WTC11 (cell line): Measurements from ENCODE around the gene SMG7. TPM values are rescaled to one million over a fixed set of nuclear protein-coding genes. Genes with fewer than 3 reads are reported as not detected.
A peak's percentile ranks its signal among the peaks of the same experiment; 100 is the strongest.

Experiments used
- ATAC-seq: fragments of 200-7000 bp; cut with Tn5 transposase; 2 replicates; pipeline ENCODE4 v1.10.0; 2021; ENCODE audit warnings: mild to moderate bottlenecking, moderate library complexity
- Bru-seq: library from RNA; stranded (reverse); fragments of 400-500 nt; gene quantifications from one replicate; lab custom pipeline; 2021; lab: Mats Ljungman, UMichigan
- CTCF ChIA-PET: fragments of 300-600 bp; sonication (Branson Sonifier 250); formaldehyde crosslinking; loops from one replicate; lab custom pipeline; 2021; ENCODE audit warnings: antibody characterized with exemption; lab: Charles Lee
- POLR2A ChIA-PET: fragments of 350-600 bp; sonication (Branson Sonifier 250); formaldehyde crosslinking; loops from one replicate; lab custom pipeline; 2021; ENCODE audit warnings: antibody characterized with exemption; lab: Charles Lee
- DNase-seq: peaks from one replicate; pipeline ENCODE4 v3.0.0; 2021; ENCODE audit warnings: low spot score
- H3K27ac Mint-ChIP-seq: 2 replicates; pipeline ENCODE4 v1.8.0; 2021; ENCODE audit warnings: mixed read lengths
- H3K27me3 Mint-ChIP-seq: 2 replicates; pipeline ENCODE4 v1.8.0; 2021; ENCODE audit warnings: low read depth, mild to moderate bottlenecking, moderate library complexity, mixed read lengths
- H3K36me3 Mint-ChIP-seq: 2 replicates; pipeline ENCODE4 v1.8.0; 2021; ENCODE audit warnings: mixed read lengths
- H3K4me1 Mint-ChIP-seq: 2 replicates; pipeline ENCODE4 v1.8.0; 2022; ENCODE audit warnings: mixed read lengths
- H3K4me3 Mint-ChIP-seq: 2 replicates; pipeline ENCODE4 v1.8.0; 2021; ENCODE audit warnings: mild to moderate bottlenecking, moderate library complexity, mixed read lengths
- H3K9me3 Mint-ChIP-seq: 2 replicates; pipeline ENCODE4 v1.8.0; 2021; ENCODE audit warnings: mixed read lengths
- ATF6 ChIP-seq: sonication (generic); formaldehyde crosslinking; IDR thresholded peaks from 2 replicates; pipeline ENCODE4 v1.8.1; 2023; ENCODE audit warnings: mild to moderate bottlenecking, missing genetic modification reagents
- EMX1 ChIP-seq: fragments of 250-450 bp; sonication (Bioruptor Pico); IDR thresholded peaks from 2 replicates; pipeline ENCODE4 v1.8.0; 2021; ENCODE audit warnings: mild to moderate bottlenecking
- ETV6 ChIP-seq: sonication (generic); formaldehyde crosslinking; IDR thresholded peaks from 2 replicates; pipeline ENCODE4 v1.8.1; 2022; ENCODE audit warnings: mild to moderate bottlenecking, missing genetic modification reagents
- FOXP1 ChIP-seq: sonication (generic); formaldehyde crosslinking; IDR thresholded peaks from 2 replicates; pipeline ENCODE4 v1.8.0; 2022; ENCODE audit warnings: missing genetic modification reagents, mild to moderate bottlenecking, moderate library complexity, borderline replicate concordance
- GRHL2 ChIP-seq: fragments of 250-450 bp; sonication (Bioruptor Pico); IDR thresholded peaks from 2 replicates; pipeline ENCODE4 v1.8.0; 2022; ENCODE audit warnings: mild to moderate bottlenecking, moderate library complexity; ENCODE audit not compliant: insufficient replicate concordance, severe bottlenecking
- GTF2I ChIP-seq: fragments of 250-450 bp; sonication (Bioruptor Pico); conservative IDR thresholded peaks from 2 replicates; pipeline ENCODE4 v1.4.0; 2021; ENCODE audit warnings: mild to moderate bottlenecking
- HMGA2 ChIP-seq: fragments of 250-450 bp; sonication (Bioruptor Pico); IDR thresholded peaks from 2 replicates; pipeline ENCODE4 v1.4.0; 2021; ENCODE audit warnings: mild to moderate bottlenecking, moderate library complexity
- HMGXB4 ChIP-seq: sonication (generic); formaldehyde crosslinking; IDR thresholded peaks from 2 replicates; pipeline ENCODE4 v1.8.1; 2023; ENCODE audit warnings: mild to moderate bottlenecking, moderate library complexity, missing genetic modification reagents
- MLX ChIP-seq: sonication (generic); formaldehyde crosslinking; IDR thresholded peaks from 2 replicates; pipeline ENCODE4 v1.8.1; 2023; ENCODE audit warnings: mild to moderate bottlenecking, missing genetic modification reagents, moderate library complexity
- NFYB ChIP-seq: sonication (generic); formaldehyde crosslinking; conservative IDR thresholded peaks from 2 replicates; pipeline ENCODE4 v1.8.0; 2022; ENCODE audit warnings: low read depth, missing genetic modification reagents
- RELA ChIP-seq: sonication (generic); formaldehyde crosslinking; IDR thresholded peaks from 2 replicates; pipeline ENCODE4 v1.8.1; 2022; ENCODE audit warnings: missing genetic modification reagents, mild to moderate bottlenecking, borderline replicate concordance
- SOX15 ChIP-seq: fragments of 250-450 bp; sonication (Bioruptor Pico); IDR thresholded peaks from 2 replicates; pipeline ENCODE4 v1.9.0; 2021; ENCODE audit warnings: mild to moderate bottlenecking
- TCF7 ChIP-seq: sonication (generic); formaldehyde crosslinking; IDR thresholded peaks from 2 replicates; pipeline ENCODE4 v1.8.0; 2022; ENCODE audit warnings: mild to moderate bottlenecking, low read depth, missing genetic modification reagents, moderate library complexity
- TEAD1 ChIP-seq: sonication (generic); formaldehyde crosslinking; IDR thresholded peaks from 2 replicates; pipeline ENCODE4 v1.8.0; 2022; ENCODE audit warnings: mild to moderate bottlenecking, missing genetic modification reagents
- TEAD4 ChIP-seq: sonication (generic); formaldehyde crosslinking; IDR thresholded peaks from 2 replicates; pipeline ENCODE4 v1.8.0; 2022; ENCODE audit warnings: mild to moderate bottlenecking, missing genetic modification reagents
- ZBTB43 ChIP-seq: sonication (generic); formaldehyde crosslinking; IDR thresholded peaks from 2 replicates; pipeline ENCODE4 v1.8.1; 2023; ENCODE audit warnings: mild to moderate bottlenecking, missing genetic modification reagents
- ZNF121 ChIP-seq: sonication (generic); formaldehyde crosslinking; IDR thresholded peaks from 2 replicates; pipeline ENCODE4 v1.8.0; 2023; ENCODE audit warnings: missing genetic modification reagents
- ZNF263 ChIP-seq: sonication (generic); formaldehyde crosslinking; IDR thresholded peaks from 2 replicates; pipeline ENCODE4 v1.8.1; 2022; ENCODE audit warnings: low read depth, mild to moderate bottlenecking, moderate library complexity, missing genetic modification reagents
- ZNF671 ChIP-seq: fragments of 250-450 bp; sonication (Bioruptor Pico); IDR thresholded peaks from 2 replicates; pipeline ENCODE4 v1.8.0; 2021; ENCODE audit warnings: mild to moderate bottlenecking
- ZSCAN18 ChIP-seq: fragments of 250-450 bp; sonication (Bioruptor Pico); IDR thresholded peaks from 2 replicates; pipeline ENCODE4 v2.1.2; 2022; ENCODE audit warnings: mild to moderate bottlenecking, moderate library complexity
- long read RNA-seq, 3 experiments: library from RNA in 1 of 3; library from capped mRNA in 1 of 3; library from polyadenylated mRNA in 1 of 3; unstranded in 2 of 3; stranded (forward) in 1 of 3; transcript quantifications; one replicate each; pipeline ENCODE4 v2.0.0, GENCODE V29; 2021
- total RNA-seq: library from RNA; stranded (reverse); gene quantifications from 3 replicates; pipeline ENCODE4 v1.2.3, GENCODE V29; 2021

Gene SMG7
- total RNA-seq: 52.3 to 58.2 TPM (median 57.8 TPM) in 3 replicates
- Bru-seq, nascent RNA: percentile 88 among the genes with signal in this experiment
- long read RNA-seq, experiment 1, full-length matches to known transcripts: 83 of 281 reads
- long read RNA-seq, experiment 1, partial matches to known transcripts: 90 of 281 reads
- long read RNA-seq, experiment 1, other reads (novel, unspliced or antisense): 108 of 281 reads
- long read RNA-seq, experiment 2, full-length matches to known transcripts: 3 of 39 reads
- long read RNA-seq, experiment 2, partial matches to known transcripts: 23 of 39 reads
- long read RNA-seq, experiment 2, other reads (novel, unspliced or antisense): 13 of 39 reads
- long read RNA-seq, experiment 3, partial matches to known transcripts: 2 of 18 reads
- long read RNA-seq, experiment 3, other reads (novel, unspliced or antisense): 16 of 18 reads

GRCh38 chr1:183472488-183473216 is at the start of gene SMG7:
SMG7 (plus strand) TSS chr1:183472499; CDS start chr1:183472621, 122 bp downstream.
- CTCF ChIA-PET: interaction anchor here (1.4 to 1.7 kb wide), 3 partner anchors 12 to 191 kb away, joined by 3 to 7 read pairs (median 4); no protein-coding TSS in a partner anchor
- DNase-seq: no peak
- TF ChIP-seq EMX1 (CRISPR knock-in tag) (no peak), NFYB (CRISPR knock-in tag) (no peak), FOXP1 (0 out of 2 replicates have a peak, but pooled peaks have one; percentile 30), ZNF263 (CRISPR knock-in tag) (no peak), ZSCAN18 (CRISPR knock-in tag) (no peak), TEAD1 (CRISPR knock-in tag) (no peak), RELA (0 out of 2 replicates have a peak, but pooled peaks have one; percentile 49), TEAD4 (CRISPR knock-in tag) (no peak), HMGXB4 (CRISPR knock-in tag) (peak; percentile 78; the same call in 1 of the 2 replicates), GTF2I (CRISPR knock-in tag) (no peak)
- TF ChIP-seq, all 79 proteins: peak for 3
- POLR2A ChIA-PET: no interaction called here
- Mint-ChIP-seq H3K27ac (peak within 1 kb of the TSS; percentile 99), H3K4me3 (peak within 1 kb of the TSS; percentile 90), H3K9me3 (no peaks in the 10 kb centered on the region), H3K4me1 (peaks cover 20% of the 10 kb centered on the region), H3K36me3 (no peaks in the 10 kb centered on the region), H3K27me3 (no peaks in the 10 kb centered on the region)
- ATAC-seq: no peak

GRCh38 chr1:183423541-183423940 is 48.8 kb upstream of the SMG7 start:
- H3K27me3 Mint-ChIP-seq: peaks cover 14% of the 10 kb centered on the region

More at GRCh38 chr1:183423541-183423940, 48.8 kb upstream of the SMG7 start:
- ATAC-seq (no peak), DNase-seq (no peak)
- Mint-ChIP-seq H3K4me3 (no peak overlapping the region), H3K9me3 (peaks cover 18% of the 10 kb centered on the region), H3K36me3 (peaks cover 14% of the 10 kb centered on the region), H3K4me1 (peaks cover 14% of the 10 kb centered on the region), H3K27ac (no peak overlapping the region)
- ChIA-PET CTCF (no interaction called here), POLR2A (no interaction called here)
- TF ChIP-seq GRHL2 (no peak), RELA (no peak), TEAD1 (CRISPR knock-in tag) (no peak), ZNF121 (CRISPR knock-in tag) (no peak), TEAD4 (CRISPR knock-in tag) (no peak), ZBTB43 (CRISPR knock-in tag) (no peak), FOXP1 (no peak), ETV6 (no peak), HMGA2 (CRISPR knock-in tag) (no peak), MLX (no peak), ZNF671 (no peak), SOX15 (CRISPR knock-in tag) (no peak), GTF2I (CRISPR knock-in tag) (no peak), ATF6 (no peak), TCF7 (CRISPR knock-in tag) (no peak)
